ENCODE results near the gene EPHA10.

Gene EPHA10

GRCh38 chr1:37670133-37670532 is 94.8 kb downstream of the EPHA10 start:
- no peak for DNase-seq

- no peak for DNase-seq
These were observed 97.8 kb downstream of the EPHA10 start for GRCh38 chr1:37667023-37667671.

GRCh38 chr1:37666241-37666867 is 98.6 kb downstream of the EPHA10 start:
- DNase-seq: no peak
